GM12891 (cell line): ENCODE results near the gene KCNK3.
"Not testable (repeated sequence)": the region's sequence is repeated elsewhere in the genome, so short reads cannot be mapped to it uniquely, and the experiment has no call there.

Source experiments
- DNase-seq: peaks from one replicate; pipeline ENCODE4 v3.0.0; 2011; ENCODE audit warnings: low spot score; ENCODE audit not compliant: insufficient read length
- FAIRE-seq: peaks from 2 replicates; lab custom pipeline; 2011; peaks lifted over from hg19 to GRCh38; lab: Jason Lieb, UNC
- PAX5 ChIP-seq: IDR thresholded peaks from 2 replicates; pipeline ENCODE4 v1.6.1; 2011; ENCODE audit warnings: low read length, moderate library complexity, mild to moderate bottlenecking; ENCODE audit not compliant: insufficient read depth, severe bottlenecking
- POLR2A ChIP-seq: IDR thresholded peaks from 2 replicates; pipeline ENCODE4 v1.6.1; 2011; ENCODE audit warnings: low read depth, low read length, control low read depth
- POLR2AphosphoS5 ChIP-seq: IDR thresholded peaks from 2 replicates; pipeline ENCODE4 v1.6.1; 2011; ENCODE audit warnings: low read depth, low read length, control low read depth
- POU2F2 ChIP-seq: IDR thresholded peaks from 2 replicates; pipeline ENCODE4 v1.6.1; 2011; ENCODE audit warnings: low read depth, mild to moderate bottlenecking, control low read depth, low read length, moderate library complexity
- SPI1 ChIP-seq: IDR thresholded peaks from 2 replicates; pipeline ENCODE4 v1.6.1; 2011; ENCODE audit warnings: low read depth, low read length, control low read depth
- TAF1 ChIP-seq: IDR thresholded peaks from 2 replicates; pipeline ENCODE4 v1.6.1; 2011; ENCODE audit warnings: low read depth, low read length, control low read depth

Gene KCNK3

DNA sequence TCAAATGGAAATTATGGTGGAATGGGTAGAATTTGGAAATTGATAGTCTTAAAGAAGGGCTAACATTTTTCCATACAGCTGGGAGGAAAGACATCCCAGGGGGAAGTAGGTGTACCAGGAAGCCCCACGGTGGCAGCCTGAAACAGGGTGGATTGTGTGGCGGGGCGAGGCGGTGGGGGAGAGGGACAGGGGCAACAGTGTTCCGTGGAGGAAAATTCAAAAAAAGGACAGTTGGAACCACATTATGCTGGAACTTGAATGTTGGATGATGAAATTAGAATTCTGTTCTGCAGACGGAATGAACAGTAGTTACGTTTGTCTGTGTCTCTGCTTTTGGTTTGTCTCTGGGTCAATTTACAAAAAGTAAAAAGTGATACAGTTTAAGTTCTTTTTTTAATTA, 40.7 kb upstream of the KCNK3 start:
- FAIRE-seq (no peak), DNase-seq (no peak)
- TF ChIP-seq PAX5 (no peak), POU2F2 (no peak), POLR2AphosphoS5 (no peak), POLR2A (no peak), TAF1 (no peak), SPI1 (no peak)

DNA sequence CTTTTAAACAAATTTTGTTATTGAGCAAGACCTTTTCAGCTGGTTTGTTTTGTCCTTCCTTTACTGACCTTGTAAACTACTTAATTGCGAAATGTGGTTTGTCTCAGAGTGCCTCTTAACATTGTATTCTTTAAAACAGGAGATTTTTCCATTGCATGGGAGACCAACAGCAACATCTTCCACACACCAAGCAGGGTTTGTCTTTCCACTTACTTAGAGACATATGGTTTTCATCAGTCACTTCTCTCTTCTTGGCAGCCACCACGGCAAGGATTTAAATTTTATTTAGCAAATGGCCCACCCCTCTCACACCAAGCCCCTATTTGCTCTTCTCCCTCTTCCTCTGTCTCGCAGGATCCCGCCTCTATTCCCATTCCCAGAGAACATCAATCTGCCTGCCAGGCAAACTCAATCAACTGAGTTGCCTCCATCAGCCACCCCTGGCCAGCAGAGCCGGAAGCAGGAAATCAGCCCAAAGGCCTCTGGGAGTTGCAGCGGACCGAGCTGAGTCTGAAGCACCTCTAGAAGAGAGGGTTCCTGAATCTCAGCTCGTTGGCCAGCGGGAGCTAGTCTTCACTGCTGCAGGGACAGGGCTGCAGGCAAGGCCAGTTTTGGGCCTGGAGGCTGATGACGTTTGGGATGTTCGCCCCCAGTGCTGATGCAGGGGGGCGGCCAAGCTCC, 40.0 kb upstream of the KCNK3 start:
- FAIRE-seq (no peak), DNase-seq (no peak)
- TF ChIP-seq SPI1 (no peak), POLR2A (no peak), TAF1 (no peak), POLR2AphosphoS5 (no peak), PAX5 (no peak), POU2F2 (no peak)

DNA sequence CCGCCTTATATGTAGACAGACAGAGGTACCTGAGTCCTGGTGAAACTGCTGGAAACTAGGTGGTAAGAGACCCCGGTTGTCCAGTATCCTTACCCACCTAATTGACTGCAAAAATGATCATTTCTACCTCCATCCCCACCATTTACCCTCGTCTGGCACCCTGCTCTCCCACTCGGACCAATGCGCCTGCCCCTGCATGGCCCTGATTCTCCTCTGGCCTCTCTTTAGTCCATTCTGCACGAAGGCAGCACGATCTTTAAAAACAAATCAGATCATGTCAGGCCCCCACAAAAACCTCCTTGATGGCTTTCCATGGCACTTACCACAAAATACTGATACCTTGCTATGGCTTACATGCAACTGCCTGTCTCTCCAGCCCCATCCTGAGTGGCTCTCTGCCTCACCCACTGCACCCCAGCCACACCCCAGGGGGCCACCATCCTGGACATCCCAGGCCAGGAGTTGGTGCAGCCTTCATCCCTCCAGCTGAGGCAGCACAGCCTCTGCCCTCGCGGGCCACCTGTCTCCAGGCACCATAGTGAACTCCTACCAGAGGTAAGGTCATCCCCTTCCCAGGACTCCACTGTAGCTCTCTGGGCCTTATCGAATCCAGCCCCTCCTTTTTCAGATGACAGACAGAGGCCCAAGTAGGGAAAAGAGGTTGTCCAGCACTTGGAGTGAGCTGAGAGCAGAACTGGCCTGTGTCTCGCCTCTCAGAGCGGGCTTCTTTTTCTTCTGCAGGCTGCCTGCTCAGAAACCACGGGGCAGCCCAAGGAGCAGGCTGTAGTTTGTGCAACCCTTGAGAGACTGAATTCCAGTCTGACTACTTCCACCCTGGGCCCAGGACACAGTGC, 39.1 kb upstream of the KCNK3 start:
- no peak for FAIRE-seq

DNA sequence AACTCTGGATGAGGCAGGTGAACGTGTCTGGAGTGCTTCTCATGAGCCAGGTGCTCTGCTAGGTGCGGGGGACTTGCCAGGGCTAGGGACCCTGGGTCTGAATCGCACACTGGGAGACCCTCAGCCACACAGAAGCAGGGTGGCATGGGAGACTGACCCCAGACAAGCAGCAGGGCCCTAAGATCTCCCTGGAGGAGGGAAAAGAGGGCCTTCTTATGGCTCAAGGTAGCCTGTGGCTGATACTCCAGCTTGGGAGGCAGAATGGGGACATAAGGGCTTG, 38.5 kb upstream of the KCNK3 start:
- TF ChIP-seq SPI1, result no peak
- no peak for TF ChIP-seq TAF1
- TF ChIP-seq POU2F2, result no peak
- TF ChIP-seq POLR2A, result no peak
- FAIRE-seq (no peak), DNase-seq (no peak)

More for the DNA sequence above, 39.1 kb upstream of the KCNK3 start:
- DNase-seq, result no peak
- no peak for TF ChIP-seq POLR2A
- TF ChIP-seq POU2F2, result no peak
- TF ChIP-seq SPI1, result no peak
- TF ChIP-seq POLR2AphosphoS5, result no peak
- no peak for TF ChIP-seq PAX5

DNA sequence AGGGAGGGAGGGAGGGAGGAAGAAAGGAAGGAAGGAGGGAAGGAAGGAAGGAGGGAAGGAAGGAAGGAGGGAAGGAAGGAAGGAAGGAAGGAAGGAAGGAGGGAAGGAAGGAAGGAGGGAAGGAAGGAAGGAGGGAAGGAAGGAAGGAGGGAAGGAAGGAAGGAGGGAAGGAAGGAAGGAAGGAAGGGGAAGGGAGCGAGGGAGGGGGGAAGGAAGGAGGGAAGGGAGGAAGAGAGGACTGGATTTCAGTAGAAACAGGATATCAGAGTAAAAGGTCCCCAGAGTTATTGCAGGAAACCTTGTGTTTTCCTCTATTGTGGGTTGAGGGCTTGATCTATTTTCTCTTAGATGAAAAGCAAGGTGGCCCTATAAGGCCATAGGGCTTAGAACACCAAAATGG, 37.4 kb upstream of the KCNK3 start:
- not testable (repeated sequence) for FAIRE-seq, DNase-seq

DNA sequence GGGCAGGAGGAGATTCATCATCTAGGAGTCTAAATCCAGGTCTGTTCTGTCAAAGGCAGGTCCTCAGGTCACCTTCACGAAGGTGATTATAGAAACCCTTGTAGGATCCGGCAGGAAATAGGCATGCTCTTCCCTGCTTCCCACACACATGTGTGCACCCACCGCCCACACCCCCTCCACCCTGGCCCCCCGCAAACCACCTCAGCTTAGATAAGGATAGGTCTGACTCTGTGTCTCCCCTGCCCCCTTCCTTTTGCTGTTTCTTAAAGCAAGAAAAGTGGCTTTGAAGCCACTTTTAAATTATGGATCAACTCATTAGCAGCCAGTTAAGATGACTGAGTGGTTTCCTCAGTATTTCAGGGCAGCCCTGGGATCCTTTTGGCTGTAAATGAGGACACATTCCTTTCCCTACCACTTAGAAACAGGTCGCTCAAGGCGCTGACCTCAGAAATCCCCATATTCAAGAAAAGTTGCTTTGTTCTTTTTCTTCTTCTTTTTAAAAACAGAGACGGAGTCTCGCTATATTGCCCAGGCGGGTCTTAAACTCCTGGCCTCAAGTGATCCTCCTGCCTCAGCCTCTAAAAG, 36.8 kb upstream of the KCNK3 start:
- no peak for TF ChIP-seq PAX5
- no peak for TF ChIP-seq POU2F2
- TF ChIP-seq POLR2A, result no peak
- no peak for TF ChIP-seq SPI1
- no peak for TF ChIP-seq POLR2AphosphoS5
- DNase-seq, result no peak
- FAIRE-seq, result no peak

DNA sequence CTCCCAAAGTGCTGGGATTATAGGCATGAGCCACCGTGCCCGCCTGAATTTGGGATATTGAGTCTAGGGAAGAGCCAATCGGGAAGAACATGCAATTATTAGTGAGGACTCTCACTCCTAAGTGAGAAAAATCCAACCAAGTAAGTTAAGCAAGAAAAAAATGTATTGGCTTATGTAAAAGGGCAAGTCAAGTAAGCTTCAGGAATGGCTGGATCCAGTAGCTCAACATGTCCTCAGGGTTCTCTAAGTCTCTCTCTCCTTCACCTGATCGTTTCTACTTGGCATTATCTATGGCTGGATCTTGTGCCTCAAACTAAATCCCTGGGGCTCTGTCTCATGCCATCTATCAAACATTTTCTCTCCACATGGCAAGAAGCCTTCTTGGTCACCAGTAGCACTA, 35.3 kb upstream of the KCNK3 start:
- TF ChIP-seq POLR2A (no peak), PAX5 (no peak), SPI1 (no peak)
- FAIRE-seq (no peak), DNase-seq (no peak)

DNA sequence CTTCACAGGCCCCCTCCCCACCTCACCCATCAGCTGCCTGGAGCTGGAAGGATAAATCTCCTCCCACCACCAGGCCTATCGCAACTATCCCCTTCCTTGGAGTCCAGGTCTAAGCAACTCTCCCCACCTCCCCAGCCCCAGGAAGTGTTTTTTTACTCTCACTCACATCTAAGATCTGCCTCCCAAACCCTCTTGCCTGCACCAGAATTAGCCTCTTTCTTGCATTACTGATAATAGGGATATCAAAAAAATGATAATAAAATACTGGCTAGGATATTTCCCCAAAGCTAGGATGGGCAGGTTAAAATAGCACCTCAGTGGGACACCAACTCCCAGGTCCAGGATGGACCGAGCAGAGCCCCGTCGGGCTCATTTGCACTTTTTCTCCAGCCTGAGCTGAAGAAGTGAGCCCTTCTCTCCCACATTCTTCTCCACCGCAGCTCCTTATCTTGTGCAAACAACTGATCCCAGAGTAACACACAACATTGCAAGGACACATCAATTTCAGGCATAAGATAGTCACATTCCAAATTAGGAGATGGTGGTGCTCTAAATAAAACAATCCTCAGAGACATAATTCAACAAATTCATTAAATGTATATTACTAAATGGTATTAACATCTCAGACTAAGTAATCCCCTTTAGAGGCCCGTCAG, 33.7 kb upstream of the KCNK3 start:
- no peak for DNase-seq
- no peak for TF ChIP-seq POU2F2
- TF ChIP-seq POLR2A, result no peak
- TF ChIP-seq TAF1, result no peak
- TF ChIP-seq PAX5, result no peak
- no peak for TF ChIP-seq SPI1
- no peak for TF ChIP-seq POLR2AphosphoS5
- FAIRE-seq, result no peak

DNA sequence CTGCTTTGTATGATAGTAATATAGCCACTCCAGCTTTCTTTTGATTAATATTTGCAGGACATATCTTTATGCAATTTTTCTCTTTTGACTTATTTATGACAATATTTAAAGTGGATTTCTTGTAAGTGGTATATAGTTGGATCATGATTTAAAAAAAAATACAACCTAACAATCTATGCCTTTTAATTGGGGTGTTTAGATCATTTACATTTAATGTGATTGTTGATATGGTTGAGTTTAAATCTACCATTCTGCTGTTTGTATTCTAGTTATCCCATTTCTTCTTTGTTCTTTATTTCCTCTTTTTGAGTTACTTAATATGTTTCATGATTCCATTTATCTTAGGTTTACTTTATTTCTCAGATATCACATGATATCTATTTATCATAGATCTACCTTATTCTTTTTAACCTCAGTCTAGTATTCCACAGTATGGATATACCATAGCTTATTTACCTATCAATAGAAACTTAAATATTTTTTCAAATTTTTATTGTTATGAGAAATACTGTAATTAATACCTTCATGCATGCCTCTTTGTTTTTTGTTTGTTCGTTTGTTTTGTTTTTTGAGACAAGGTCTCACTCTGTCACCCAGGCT, 32.1 kb upstream of the KCNK3 start:
- FAIRE-seq, result no peak
- TF ChIP-seq PAX5, result no peak
- no peak for TF ChIP-seq POLR2A
- no peak for TF ChIP-seq POLR2AphosphoS5
- TF ChIP-seq SPI1, result no peak
- TF ChIP-seq TAF1, result no peak
- DNase-seq, result no peak

DNA sequence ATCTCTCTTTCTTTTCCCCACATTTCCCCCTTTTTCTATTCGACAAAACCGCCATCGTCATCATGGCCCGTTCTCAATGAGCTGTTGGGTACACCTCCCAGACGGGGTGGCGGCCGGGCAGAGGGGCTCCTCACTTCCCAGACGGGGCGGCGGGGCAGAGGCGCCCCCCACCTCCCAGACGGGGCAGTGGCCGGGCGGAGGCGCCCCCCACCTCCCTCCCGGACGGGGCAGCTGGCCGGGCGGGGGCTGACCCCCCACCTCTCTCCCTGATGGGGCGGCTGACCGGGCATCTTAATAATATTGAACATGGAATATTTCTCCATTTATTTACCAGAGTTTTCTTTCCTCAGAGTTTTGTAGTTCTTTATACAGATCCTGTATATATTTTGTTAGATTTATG, 27.2 kb upstream of the KCNK3 start:
- DNase-seq, FAIRE-seq: not testable (repeated sequence)

DNA sequence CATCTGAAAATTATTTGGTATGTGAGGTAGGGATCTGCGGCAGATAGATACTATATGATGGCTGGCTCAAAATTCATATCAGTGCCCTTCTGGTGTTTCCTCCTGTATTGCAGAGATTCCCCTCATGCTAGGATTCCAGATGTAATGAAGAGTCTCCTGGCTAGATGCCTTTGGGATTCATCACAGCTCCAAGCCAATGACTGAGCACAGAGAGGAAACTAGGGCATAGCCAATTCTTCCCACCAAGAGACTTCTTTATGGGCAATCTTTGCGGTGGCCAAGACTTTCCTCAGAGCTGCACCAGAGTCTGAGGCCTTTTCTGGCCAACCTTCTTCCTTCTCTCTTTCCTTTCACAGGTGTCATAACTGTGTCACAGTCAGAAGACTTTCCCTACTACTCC, 25.9 kb upstream of the KCNK3 start:
- no peak for FAIRE-seq
- no peak for TF ChIP-seq TAF1
- TF ChIP-seq POLR2A, result no peak
- TF ChIP-seq SPI1, result no peak
- no peak for TF ChIP-seq POLR2AphosphoS5
- TF ChIP-seq PAX5, result no peak
- no peak for TF ChIP-seq POU2F2

More for the DNA sequence above, 25.9 kb upstream of the KCNK3 start:
- no peak for DNase-seq
